Measurements from ENCODE around the gene MYH9.

The MYH9 gene

DNA sequence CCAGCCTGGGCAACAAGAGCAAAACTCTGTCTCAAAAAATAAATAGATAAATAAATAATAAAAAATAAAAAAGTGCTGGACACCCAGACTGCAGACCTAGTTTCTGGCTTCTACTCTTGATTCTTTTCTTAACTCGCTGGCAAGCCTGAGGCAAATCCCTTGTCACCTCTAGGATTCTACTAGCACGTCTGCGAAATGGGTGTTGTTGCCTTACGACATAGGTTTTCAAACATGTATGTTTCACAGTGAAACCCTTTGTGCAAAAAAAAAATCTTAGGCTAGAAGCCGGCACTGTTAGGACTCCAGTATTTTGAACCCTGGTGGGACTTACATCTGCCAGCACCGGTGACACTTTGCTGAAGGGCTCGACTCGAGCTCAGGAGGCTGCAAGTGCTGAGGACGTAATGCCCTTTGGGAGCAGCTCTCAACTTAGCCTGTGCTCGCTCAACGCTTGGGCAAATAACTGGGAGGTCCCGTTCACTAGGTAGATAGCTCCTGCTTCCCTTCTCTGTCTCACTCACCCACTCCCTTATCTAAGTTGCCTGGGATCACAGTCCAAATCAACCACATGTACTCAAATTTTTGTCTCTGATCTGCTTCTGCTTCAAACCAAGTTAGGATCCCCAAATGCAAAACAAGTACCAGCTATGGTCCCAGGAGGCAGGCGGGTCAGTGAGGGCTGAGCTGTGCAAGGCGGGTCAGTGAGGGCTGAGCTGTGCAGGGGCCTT lies 34.7 kb upstream of the MYH9 start:
- peaks cover 31% of the 10 kb centered on the region for H3K4me1 Mint-ChIP-seq
- H3K36me3 Mint-ChIP-seq (ENCODE audit: low read depth): no peaks in the 10 kb centered on the region
- no peaks in the 10 kb centered on the region for H3K9me3 Mint-ChIP-seq
- H3K27ac Mint-ChIP-seq: peak overlapping the region; percentile 1 to 80 (median 58)
- TF ChIP-seq, protein P1, sequence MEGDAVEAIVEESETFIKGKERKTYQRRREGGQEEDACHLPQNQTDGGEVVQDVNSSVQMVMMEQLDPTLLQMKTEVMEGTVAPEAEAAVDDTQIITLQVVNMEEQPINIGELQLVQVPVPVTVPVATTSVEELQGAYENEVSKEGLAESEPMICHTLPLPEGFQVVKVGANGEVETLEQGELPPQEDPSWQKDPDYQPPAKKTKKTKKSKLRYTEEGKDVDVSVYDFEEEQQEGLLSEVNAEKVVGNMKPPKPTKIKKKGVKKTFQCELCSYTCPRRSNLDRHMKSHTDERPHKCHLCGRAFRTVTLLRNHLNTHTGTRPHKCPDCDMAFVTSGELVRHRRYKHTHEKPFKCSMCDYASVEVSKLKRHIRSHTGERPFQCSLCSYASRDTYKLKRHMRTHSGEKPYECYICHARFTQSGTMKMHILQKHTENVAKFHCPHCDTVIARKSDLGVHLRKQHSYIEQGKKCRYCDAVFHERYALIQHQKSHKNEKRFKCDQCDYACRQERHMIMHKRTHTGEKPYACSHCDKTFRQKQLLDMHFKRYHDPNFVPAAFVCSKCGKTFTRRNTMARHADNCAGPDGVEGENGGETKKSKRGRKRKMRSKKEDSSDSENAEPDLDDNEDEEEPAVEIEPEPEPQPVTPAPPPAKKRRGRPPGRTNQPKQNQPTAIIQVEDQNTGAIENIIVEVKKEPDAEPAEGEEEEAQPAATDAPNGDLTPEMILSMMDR (IDR thresholded peaks at IDR 0.05; ENCODE audit: unreplicated experiment in 3 of 3): no peak
- H3K4me3 Mint-ChIP-seq: no peak overlapping the region
- peaks cover 3% of the 10 kb centered on the region for H3K27me3 Mint-ChIP-seq (ENCODE audit: low read depth)

DNA sequence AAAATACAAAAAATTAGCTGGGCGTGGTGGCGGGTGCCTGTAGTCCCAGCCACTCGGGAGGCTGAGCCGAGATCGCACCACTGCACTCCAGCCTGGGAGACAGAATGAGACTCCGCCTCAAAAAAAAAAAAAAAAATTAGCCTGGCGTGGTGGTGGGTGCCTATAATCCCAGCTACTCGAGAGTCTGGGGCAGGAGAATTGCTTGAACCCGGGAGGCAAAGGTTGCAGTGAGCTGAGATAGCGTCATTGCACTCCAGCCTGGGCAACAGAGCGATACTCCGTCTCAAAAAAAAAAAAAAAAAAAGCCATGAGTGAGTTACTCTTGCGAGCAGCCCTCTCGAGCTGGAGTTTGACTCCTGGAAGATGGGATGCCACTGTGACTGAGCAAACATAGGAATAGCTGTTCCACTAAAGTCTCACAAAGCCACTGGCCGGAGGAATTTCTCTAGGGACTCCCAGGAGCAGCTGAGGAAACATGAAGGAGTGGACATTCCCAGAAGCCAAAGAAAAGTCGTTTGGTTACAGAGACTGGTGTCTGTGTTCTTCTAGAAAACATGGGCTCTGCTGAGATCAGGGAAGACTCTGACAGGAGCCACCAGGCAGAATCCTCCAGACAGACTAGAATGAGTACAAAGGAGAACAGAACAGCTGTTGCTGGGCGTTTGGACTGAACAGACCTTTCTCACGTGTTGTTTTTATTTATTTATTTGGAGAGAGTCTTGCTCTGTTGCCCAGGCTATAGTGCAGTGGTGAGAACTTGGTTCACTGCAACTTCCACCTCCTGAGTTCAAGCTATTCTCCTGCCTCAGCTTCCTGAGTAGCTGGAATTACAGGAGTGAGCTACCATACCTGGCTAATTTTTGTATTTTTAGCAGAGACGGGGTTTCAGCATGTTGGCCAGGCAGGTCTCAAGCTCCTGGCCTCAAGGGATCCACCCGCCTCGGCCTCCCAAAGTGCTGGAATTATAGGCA lies 32.4 kb upstream of the MYH9 start:
- Mint-ChIP-seq H3K27me3 (ENCODE audit: low read depth) (peaks cover 3% of the 10 kb centered on the region), H3K36me3 (ENCODE audit: low read depth) (no peaks in the 10 kb centered on the region), H3K4me1 (peaks cover 17% of the 10 kb centered on the region), H3K4me3 (no peak overlapping the region), H3K27ac (peak overlapping the region; percentile 95 to 97 (median 96)), H3K9me3 (no peaks in the 10 kb centered on the region)
- TF ChIP-seq, protein P1 (IDR thresholded peaks at IDR 0.05; ENCODE audit: unreplicated experiment in 3 of 3): no peak

DNA sequence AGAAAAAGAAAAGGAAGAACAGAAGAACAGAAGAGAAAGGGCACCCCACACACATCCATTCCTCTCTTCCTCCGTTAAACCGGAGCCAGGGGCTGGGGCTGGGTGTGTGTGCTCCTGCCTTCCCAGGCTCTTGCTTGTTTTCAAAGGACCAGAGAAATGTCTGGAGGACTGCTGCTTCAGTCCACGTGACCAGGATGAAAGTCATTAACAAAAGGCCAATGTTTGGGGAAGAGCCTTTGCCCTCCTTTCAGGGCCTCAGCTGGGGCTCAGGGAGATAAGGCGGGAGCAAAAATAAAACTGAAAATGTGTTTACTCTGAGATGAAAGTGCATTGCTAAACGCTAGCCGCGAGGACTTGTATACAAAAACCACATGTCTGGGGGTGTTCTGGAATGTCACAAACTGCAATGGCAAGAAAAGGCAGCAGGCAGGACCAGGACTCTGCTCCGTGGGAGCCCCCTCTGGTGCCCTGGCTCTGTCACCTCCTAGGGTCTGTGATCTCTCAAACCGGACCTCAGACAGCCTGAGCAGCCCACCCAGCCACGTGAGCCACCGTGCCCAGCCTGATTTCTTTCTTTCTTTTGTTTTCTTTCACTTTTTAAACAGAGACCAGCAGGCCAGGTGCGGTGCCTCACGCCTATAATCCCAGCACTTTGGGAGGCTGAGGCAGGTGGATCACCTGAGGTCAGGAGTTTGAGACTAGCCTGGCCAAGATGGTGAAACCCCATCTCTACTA lies 31.6 kb upstream of the MYH9 start:
- Mint-ChIP-seq H3K36me3 (ENCODE audit: low read depth) (no peaks in the 10 kb centered on the region), H3K4me3 (peak overlapping the region; percentile 2 to 60 (median 37)), H3K9me3 (no peaks in the 10 kb centered on the region), H3K27ac (peak overlapping the region; percentile 95 to 97 (median 96)), H3K27me3 (ENCODE audit: low read depth) (peaks cover 3% of the 10 kb centered on the region), H3K4me1 (peaks cover 11% of the 10 kb centered on the region)
- TF ChIP-seq, protein P1 (IDR thresholded peaks at IDR 0.05; ENCODE audit: unreplicated experiment in 3 of 3): no peak

DNA sequence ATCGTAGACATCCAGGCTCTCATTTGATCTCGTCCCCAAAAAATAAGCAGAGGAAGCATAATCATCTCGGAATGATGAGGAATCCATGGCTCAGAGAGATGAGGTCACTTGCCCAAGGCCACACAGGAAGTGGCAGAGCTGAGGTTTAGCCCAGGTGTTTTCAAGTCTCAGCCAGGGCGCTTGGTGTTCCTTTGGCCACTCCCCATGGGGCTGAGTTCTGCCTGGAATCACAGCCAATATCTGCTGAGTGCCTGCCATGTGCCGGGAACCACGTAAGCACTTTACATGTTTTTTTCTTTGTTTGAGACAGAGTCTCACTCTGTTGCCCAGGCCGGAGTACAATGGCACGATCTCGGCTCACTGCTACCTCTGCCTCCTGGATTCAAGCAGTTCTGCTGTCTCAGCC lies 29.5 kb upstream of the MYH9 start:
- Mint-ChIP-seq H3K4me3 (no peak overlapping the region), H3K27me3 (ENCODE audit: low read depth) (peaks cover 3% of the 10 kb centered on the region), H3K4me1 (peaks cover 11% of the 10 kb centered on the region), H3K36me3 (ENCODE audit: low read depth) (no peaks in the 10 kb centered on the region), H3K27ac (no peak overlapping the region), H3K9me3 (no peaks in the 10 kb centered on the region)
- TF ChIP-seq, protein P1 (IDR thresholded peaks at IDR 0.05; ENCODE audit: unreplicated experiment in 3 of 3): no peak

DNA sequence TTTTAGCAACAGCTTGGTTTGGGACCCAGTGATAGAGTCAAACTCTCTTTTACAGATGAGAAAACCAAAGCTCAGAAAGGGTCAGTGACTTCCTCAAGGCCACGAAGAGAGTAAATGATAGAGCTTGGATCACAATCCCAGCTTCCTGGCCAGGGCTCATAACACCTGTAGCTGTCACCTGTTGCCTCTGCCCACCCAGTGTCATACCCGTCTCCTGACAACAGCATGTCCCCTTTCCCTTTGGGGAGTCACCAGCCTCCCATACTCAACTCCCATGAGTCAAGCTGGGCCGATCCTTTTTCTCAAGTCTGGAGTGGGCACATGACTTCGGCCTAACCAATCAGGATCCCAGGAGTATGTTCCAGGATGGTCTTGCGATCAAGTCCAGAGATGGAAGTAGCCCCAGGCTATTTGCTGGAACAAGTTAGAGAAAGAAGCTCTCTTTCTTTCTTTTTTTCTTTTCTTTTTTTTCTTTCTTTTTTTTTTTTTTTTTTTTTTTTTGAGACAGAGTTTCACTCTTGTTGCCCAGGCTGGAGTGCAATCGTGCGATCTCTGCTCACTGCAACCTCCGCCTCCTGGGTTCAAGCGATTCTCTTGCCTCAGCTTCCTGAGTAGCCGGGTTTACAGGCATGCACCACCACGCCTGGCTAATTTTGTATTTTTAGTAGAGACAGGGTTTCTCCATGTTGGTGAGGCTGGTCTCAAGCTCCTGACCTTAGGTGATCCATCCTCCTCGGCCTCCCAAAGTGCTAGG lies 27.8 kb upstream of the MYH9 start:
- no peaks in the 10 kb centered on the region for H3K9me3 Mint-ChIP-seq

More for the DNA sequence above, 27.8 kb upstream of the MYH9 start:
- Mint-ChIP-seq H3K36me3 (ENCODE audit: low read depth) (no peaks in the 10 kb centered on the region), H3K27ac (no peak overlapping the region), H3K27me3 (ENCODE audit: low read depth) (peaks cover 3% of the 10 kb centered on the region), H3K4me3 (no peak overlapping the region), H3K4me1 (peaks cover 11% of the 10 kb centered on the region)
- TF ChIP-seq, protein P1 (IDR thresholded peaks at IDR 0.05; ENCODE audit: unreplicated experiment in 3 of 3): no peak

Measured in nephron (organoid).